Measurements from ENCODE around the gene KRT23.

KRT23 gene

GRCh38 chr17:40937384-40937819 is at the start of gene KRT23:
Gene KRT23 (minus strand): TSS chr17:40937646. CDS start chr17:40936603, 1,043 bp downstream.
- TF ChIP-seq ZNF274 (IDR thresholded peaks at IDR 0.05; ENCODE audit: low read depth, low read length): no peak

GRCh38 chr17:40986920-40987319 is 49.5 kb upstream of the KRT23 start:
- TF ChIP-seq ZNF274 (IDR thresholded peaks at IDR 0.05; ENCODE audit: low read depth, low read length): no peak
- H3K4me3 ChIP-seq (ENCODE audit: low read length): no peak overlapping the region

More at GRCh38 chr17:40937384-40937819, at the start of gene KRT23:
- no peak within 1 kb of the TSS for H3K4me3 ChIP-seq (ENCODE audit: low read length)

GRCh38 chr17:40984226-40984625 is 46.8 kb upstream of the KRT23 start, which contains the start of gene KRT40:
Gene KRT40 (minus strand): TSS chr17:40984326. CDS start chr17:40984273, 53 bp downstream.
- no peak for TF ChIP-seq ZNF274 (IDR thresholded peaks at IDR 0.05; ENCODE audit: low read depth, low read length)
- no peak within 1 kb of the TSS for H3K4me3 ChIP-seq (ENCODE audit: low read length)

- no peak for TF ChIP-seq ZNF274 (IDR thresholded peaks at IDR 0.05; ENCODE audit: low read depth, low read length)
- H3K4me3 ChIP-seq (ENCODE audit: low read length): no peak overlapping the region
Measured at GRCh38 chr17:40981115-40981514, 43.7 kb upstream of the KRT23 start.

- no peak for TF ChIP-seq ZNF274 (IDR thresholded peaks at IDR 0.05; ENCODE audit: low read depth, low read length)
- H3K4me3 ChIP-seq (ENCODE audit: low read length): no peak overlapping the region
Measured at GRCh38 chr17:40980596-40980995, 43.1 kb upstream of the KRT23 start.

GRCh38 chr17:40980117-40980516 is 42.7 kb upstream of the KRT23 start:
- H3K4me3 ChIP-seq (ENCODE audit: low read length): no peak overlapping the region
- no peak for TF ChIP-seq ZNF274 (IDR thresholded peaks at IDR 0.05; ENCODE audit: low read depth, low read length)

GRCh38 chr17:40978575-40979151 is 41.2 kb upstream of the KRT23 start:
- H3K4me3 ChIP-seq (ENCODE audit: low read length): no peak overlapping the region
- TF ChIP-seq ZNF274 (IDR thresholded peaks at IDR 0.05; ENCODE audit: low read depth, low read length): no peak

GRCh38 chr17:40975516-40975915 is 38.1 kb upstream of the KRT23 start:
- H3K4me3 ChIP-seq (ENCODE audit: low read length): no peak overlapping the region
- TF ChIP-seq ZNF274 (IDR thresholded peaks at IDR 0.05; ENCODE audit: low read depth, low read length): no peak

GRCh38 chr17:40974366-40974765 is 36.9 kb upstream of the KRT23 start:
- H3K4me3 ChIP-seq (ENCODE audit: low read length): no peak overlapping the region
- TF ChIP-seq ZNF274 (IDR thresholded peaks at IDR 0.05; ENCODE audit: low read depth, low read length): no peak

- no peak for TF ChIP-seq ZNF274 (IDR thresholded peaks at IDR 0.05; ENCODE audit: low read depth, low read length)
- no peak overlapping the region for H3K4me3 ChIP-seq (ENCODE audit: low read length)
Measured at GRCh38 chr17:40967582-40967981, 30.1 kb upstream of the KRT23 start.

GRCh38 chr17:40966848-40967247 is 29.4 kb upstream of the KRT23 start, which contains the start of gene KRT39:
Gene KRT39 (minus strand): TSS chr17:40966948. CDS start chr17:40966856, 92 bp downstream.
- H3K4me3 ChIP-seq (ENCODE audit: low read length): no peak within 1 kb of the TSS
- no peak for TF ChIP-seq ZNF274 (IDR thresholded peaks at IDR 0.05; ENCODE audit: low read depth, low read length)

GRCh38 chr17:40963838-40964237 is 26.4 kb upstream of the KRT23 start:
- no peak for TF ChIP-seq ZNF274 (IDR thresholded peaks at IDR 0.05; ENCODE audit: low read depth, low read length)
- H3K4me3 ChIP-seq (ENCODE audit: low read length): no peak overlapping the region

GRCh38 chr17:40962059-40962561 is 24.7 kb upstream of the KRT23 start:
- TF ChIP-seq ZNF274 (IDR thresholded peaks at IDR 0.05; ENCODE audit: low read depth, low read length): no peak
- H3K4me3 ChIP-seq (ENCODE audit: low read length): no peak overlapping the region

- TF ChIP-seq ZNF274 (IDR thresholded peaks at IDR 0.05; ENCODE audit: low read depth, low read length): no peak
- no peak overlapping the region for H3K4me3 ChIP-seq (ENCODE audit: low read length)
Measured at GRCh38 chr17:40961591-40961990, 24.1 kb upstream of the KRT23 start.

GRCh38 chr17:40960144-40960543 is 22.7 kb upstream of the KRT23 start:
- TF ChIP-seq ZNF274 (IDR thresholded peaks at IDR 0.05; ENCODE audit: low read depth, low read length): no peak
- H3K4me3 ChIP-seq (ENCODE audit: low read length): no peak overlapping the region

All from GM08714 (cell line).